Measurements from ENCODE around the gene CSNK1E.
A peak's percentile ranks its signal among the peaks of the same experiment; 100 is the strongest.

The CSNK1E gene

DNA sequence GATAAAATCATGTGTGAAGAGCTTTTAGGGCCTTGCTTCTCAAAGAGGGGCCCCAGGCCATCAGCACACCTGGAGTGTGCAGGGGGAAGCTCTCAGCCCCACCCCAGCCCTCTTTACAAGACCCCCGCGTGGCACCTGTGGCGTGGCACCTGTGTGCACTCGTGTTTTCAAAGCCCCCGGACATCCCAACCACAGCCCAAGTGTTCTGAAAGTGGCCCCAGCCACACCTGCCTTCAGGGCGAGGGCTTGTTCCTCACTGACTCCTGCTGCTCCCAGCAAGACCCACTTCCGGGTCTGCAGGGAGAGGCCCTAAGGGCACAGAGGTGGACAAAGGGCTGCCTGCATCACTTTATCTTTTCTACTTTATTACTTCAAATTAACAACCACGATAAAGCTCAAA is 26.9 kb downstream of the CSNK1E start:
- no peaks in the 10 kb centered on the region for H3K27me3 Mint-ChIP-seq (ENCODE audit: low read depth, poor library complexity)
- H3K4me1 Mint-ChIP-seq: peaks cover 14% of the 10 kb centered on the region
- H3K27ac Mint-ChIP-seq: peak overlapping the region; percentile 97
- TF ChIP-seq, protein P1, sequence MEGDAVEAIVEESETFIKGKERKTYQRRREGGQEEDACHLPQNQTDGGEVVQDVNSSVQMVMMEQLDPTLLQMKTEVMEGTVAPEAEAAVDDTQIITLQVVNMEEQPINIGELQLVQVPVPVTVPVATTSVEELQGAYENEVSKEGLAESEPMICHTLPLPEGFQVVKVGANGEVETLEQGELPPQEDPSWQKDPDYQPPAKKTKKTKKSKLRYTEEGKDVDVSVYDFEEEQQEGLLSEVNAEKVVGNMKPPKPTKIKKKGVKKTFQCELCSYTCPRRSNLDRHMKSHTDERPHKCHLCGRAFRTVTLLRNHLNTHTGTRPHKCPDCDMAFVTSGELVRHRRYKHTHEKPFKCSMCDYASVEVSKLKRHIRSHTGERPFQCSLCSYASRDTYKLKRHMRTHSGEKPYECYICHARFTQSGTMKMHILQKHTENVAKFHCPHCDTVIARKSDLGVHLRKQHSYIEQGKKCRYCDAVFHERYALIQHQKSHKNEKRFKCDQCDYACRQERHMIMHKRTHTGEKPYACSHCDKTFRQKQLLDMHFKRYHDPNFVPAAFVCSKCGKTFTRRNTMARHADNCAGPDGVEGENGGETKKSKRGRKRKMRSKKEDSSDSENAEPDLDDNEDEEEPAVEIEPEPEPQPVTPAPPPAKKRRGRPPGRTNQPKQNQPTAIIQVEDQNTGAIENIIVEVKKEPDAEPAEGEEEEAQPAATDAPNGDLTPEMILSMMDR (IDR thresholded peaks at IDR 0.05): no peak
- no peak for DNase-seq
- peaks cover 24% of the 10 kb centered on the region for H3K36me3 Mint-ChIP-seq (ENCODE audit: low read depth)
- no peak overlapping the region for H3K4me3 Mint-ChIP-seq
- no peaks in the 10 kb centered on the region for H3K9me3 Mint-ChIP-seq

DNA sequence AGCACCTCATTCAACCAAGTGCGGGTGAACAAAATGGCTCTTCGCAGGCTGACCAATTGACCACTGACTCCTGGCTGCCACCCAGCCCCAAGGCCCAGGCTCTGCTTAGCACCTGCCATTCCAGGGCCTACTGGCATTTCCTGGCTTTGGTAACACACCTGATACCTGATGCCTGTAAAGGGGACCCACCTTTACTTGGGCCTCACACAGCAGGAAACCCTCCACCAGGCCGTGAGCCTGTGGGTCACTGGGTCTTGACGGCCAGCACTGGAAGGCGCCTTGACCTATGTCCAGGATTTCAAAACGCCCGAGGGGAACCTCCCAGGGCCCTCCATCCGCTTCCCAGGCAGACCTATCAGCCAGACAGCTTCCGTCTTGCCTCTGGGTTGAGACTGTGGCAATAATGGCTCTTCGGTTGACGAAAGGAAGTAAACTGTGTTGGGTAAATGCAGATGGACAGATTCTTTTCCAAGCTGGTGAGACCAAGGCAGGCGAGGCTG is 27.6 kb downstream of the CSNK1E start:
- peaks cover 24% of the 10 kb centered on the region for H3K36me3 Mint-ChIP-seq (ENCODE audit: low read depth)
- peaks cover 18% of the 10 kb centered on the region for H3K4me1 Mint-ChIP-seq
- no peaks in the 10 kb centered on the region for H3K27me3 Mint-ChIP-seq (ENCODE audit: low read depth, poor library complexity)
- H3K4me3 Mint-ChIP-seq: no peak overlapping the region
- no peaks in the 10 kb centered on the region for H3K9me3 Mint-ChIP-seq
- DNase-seq: no peak
- TF ChIP-seq, protein P1 (IDR thresholded peaks at IDR 0.05): no peak
- H3K27ac Mint-ChIP-seq: peak overlapping the region; percentile 97

DNA sequence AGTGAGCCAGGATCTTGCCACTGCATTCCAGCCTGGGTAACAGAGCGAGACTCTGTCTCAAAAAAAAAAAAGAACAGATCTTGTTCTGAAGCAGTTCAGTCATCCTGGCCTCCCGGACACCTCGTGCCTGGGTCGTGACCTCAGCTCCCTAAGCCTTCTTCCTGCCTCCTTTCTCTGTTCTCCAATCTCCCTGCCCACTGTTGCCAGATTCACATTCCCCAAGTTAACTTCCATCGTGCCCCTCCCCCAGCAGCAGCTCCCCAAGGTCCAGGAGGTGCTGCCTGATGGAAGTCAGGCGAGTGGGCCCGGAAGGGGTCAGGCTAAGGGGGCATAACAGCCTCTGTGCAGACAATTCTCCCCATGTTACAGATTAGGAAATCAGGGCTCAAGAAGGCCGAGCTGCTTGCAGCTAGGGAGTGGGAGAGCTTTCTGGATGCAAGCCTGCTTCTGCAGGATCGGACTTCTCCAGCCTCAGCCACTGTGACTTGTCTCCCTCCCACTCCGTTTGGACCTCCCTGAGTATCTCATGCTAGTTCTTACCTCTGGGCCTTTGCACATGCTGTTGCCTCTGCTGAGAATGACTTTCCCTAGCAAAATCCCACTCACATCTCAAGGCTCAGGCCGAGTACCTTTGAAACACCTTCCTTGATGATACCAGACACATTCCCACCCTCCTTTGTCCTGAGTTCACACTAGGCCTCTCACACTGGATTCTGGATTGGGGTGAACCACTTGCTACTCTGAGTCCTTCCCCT is 30.1 kb downstream of the CSNK1E start:
- Mint-ChIP-seq H3K27me3 (ENCODE audit: low read depth, poor library complexity) (no peaks in the 10 kb centered on the region), H3K27ac (peak overlapping the region; percentile 96), H3K36me3 (ENCODE audit: low read depth) (peaks cover 11% of the 10 kb centered on the region), H3K4me1 (peaks cover 39% of the 10 kb centered on the region), H3K9me3 (no peaks in the 10 kb centered on the region), H3K4me3 (no peak overlapping the region)
- TF ChIP-seq, protein P1 (IDR thresholded peaks at IDR 0.05): no peak
- DNase-seq: no peak

DNA sequence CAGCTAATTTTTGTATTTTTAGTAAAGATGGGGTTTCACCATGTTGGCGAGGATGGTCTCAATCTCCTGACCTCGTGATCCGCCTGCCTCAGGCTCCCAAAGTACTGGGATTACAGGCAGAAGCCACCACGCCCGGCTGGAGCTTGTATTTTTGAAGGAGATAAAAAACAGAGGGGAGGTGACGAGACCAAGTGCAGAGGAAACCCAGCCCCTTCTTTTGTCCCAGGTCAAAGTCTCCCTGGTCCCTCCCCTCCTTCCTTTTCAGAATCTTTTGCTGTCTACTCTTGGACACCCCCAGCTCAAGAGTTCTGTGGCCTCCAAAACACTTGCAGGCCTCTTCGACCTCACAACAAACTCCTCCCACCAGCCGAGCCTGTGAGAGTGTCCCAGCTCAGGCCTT is 32.2 kb downstream of the CSNK1E start:
- Mint-ChIP-seq H3K27ac (peak overlapping the region; percentile 91), H3K4me1 (peaks cover 39% of the 10 kb centered on the region), H3K9me3 (no peaks in the 10 kb centered on the region), H3K36me3 (ENCODE audit: low read depth) (peaks cover 6% of the 10 kb centered on the region), H3K4me3 (no peak overlapping the region), H3K27me3 (ENCODE audit: low read depth, poor library complexity) (no peaks in the 10 kb centered on the region)
- no peak for DNase-seq
- TF ChIP-seq, protein P1 (IDR thresholded peaks at IDR 0.05): no peak

DNA sequence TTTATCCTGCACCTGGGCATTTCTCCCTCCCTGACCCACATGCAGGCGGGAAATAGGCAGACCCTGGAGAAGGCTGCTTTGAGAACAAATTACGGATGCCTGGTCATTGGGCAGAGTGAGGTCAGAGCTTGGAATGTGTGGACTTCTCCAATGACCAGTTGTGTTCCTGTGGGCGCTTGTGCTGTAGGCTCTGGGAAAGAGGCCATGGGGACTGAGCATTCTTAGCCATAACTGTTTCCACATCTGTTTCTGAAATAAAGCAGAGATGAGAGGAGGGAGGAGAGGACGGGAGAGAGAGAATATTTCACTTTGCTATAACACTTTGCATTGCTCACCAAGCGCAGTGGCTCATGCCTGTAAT is 33.2 kb downstream of the CSNK1E start:
- Mint-ChIP-seq H3K4me3 (no peak overlapping the region), H3K9me3 (no peaks in the 10 kb centered on the region), H3K4me1 (peaks cover 39% of the 10 kb centered on the region), H3K27ac (peak overlapping the region; percentile 98), H3K27me3 (ENCODE audit: low read depth, poor library complexity) (no peaks in the 10 kb centered on the region), H3K36me3 (ENCODE audit: low read depth) (peaks cover 6% of the 10 kb centered on the region)
- DNase-seq: no peak
- TF ChIP-seq, protein P1 (IDR thresholded peaks at IDR 0.05): no peak

DNA sequence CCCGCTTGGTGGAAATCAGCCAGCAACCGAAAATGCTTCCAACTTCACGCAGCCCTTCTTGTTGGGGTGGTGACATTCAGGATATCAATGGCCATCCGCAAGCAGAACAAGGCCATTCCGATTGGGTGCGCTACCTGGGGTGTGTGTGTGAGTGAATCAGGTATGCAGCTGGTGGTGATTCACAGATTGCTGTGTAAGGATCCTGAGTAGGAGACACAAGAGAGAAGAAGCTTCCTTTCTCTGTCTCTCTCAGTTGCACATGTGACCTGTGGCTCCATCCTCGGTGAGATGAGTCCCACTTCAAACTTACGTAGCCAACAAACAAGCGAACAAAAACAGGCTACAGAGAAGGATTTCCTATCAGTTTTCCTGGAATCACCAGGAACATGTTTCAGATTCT is 34.8 kb downstream of the CSNK1E start:
- Mint-ChIP-seq H3K4me3 (no peak overlapping the region), H3K36me3 (ENCODE audit: low read depth) (no peaks in the 10 kb centered on the region), H3K9me3 (no peaks in the 10 kb centered on the region), H3K27me3 (ENCODE audit: low read depth, poor library complexity) (no peaks in the 10 kb centered on the region), H3K27ac (peak overlapping the region; percentile 98), H3K4me1 (peaks cover 41% of the 10 kb centered on the region)
- TF ChIP-seq, protein P1 (IDR thresholded peaks at IDR 0.05): no peak
- no peak for DNase-seq

Data from nephron progenitor cell (in vitro differentiated cells).